Fibroblast of the conjunctiva (primary cell): ENCODE results near the gene POP7.

Experiments used
- DNase-seq: peaks from one replicate; pipeline ENCODE4 v3.0.0-alpha.2; 2010; ENCODE audit warnings: low read depth

The POP7 gene

GRCh38 chr7:100679129-100679926, 26.6 kb upstream of the POP7 start:
- DNase-seq: no peak

- peak; percentile 41 for DNase-seq
These were observed 25.9 kb upstream of the POP7 start for GRCh38 chr7:100679927-100680575.

DNA sequence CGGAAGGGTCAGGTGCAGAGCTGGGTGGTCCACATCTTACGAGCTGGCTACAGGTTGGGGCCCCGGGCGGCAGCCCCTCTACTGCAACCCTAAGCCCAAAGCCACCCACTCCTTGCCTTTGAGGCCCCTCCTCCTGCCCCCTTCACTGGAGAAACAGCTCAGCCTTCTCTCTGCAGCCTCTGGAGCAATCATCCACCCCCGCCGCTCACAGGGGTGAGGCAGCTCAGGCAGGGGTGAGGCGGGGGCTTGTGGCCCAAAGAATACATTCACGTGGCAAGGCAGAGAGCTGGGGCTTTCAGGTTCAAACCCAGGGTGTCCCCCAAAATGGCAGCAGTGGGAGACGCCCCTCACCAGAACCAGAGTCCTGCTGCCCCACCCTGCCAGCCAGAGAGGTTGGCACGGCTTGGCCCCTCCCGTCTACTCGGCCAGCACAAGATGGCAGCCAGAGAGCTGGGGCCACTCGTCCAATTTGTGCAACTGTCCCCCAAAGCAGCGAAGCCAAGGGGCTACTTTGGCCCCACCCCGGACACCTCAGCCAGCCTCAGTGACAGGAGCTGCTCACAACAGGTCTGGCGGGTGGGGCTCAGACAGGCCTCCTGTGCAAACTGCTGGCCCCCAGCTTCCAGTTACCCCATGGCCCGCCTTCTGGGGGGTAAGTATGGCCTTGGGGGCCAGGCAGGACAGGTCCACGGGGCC, 25.2 kb upstream of the POP7 start:
- DNase-seq: no peak

DNA sequence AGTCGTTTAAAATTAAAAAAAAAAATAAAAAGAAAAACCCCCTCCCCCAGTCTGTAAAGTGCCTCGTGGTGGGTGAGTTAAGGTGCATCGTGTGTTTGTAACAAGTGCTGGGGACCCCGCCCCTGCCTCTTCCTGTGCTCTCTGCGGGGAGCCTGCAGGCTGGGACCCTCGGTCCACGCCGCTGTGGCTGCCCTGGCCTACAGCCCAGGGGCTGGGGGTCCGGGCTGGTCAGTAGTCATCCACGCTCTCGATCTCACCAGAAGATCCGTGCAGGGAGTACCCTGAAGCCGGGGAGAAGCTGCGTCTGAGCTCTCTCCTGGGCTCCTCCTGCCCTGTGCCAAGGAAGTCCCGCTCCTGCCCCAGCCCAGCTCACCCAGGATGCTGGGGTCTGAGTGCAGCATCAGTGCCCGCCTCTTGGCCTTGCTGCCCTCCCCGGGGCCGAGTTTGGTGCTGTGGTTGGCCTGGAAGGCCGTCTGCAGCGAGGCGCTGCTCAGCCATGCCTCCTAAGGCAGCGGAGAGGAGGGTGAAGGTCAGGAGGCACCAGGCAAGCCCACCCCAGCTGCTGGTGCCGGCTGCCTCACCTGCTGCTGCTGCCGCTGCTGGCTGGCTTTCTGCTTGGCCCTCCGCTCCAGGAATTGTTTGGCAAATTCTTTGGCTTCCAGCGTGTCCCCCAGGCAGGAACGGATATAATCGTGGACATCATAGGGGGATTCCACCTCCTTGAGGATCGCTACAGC, 24.3 kb upstream of the POP7 start:
- no peak for DNase-seq

DNA sequence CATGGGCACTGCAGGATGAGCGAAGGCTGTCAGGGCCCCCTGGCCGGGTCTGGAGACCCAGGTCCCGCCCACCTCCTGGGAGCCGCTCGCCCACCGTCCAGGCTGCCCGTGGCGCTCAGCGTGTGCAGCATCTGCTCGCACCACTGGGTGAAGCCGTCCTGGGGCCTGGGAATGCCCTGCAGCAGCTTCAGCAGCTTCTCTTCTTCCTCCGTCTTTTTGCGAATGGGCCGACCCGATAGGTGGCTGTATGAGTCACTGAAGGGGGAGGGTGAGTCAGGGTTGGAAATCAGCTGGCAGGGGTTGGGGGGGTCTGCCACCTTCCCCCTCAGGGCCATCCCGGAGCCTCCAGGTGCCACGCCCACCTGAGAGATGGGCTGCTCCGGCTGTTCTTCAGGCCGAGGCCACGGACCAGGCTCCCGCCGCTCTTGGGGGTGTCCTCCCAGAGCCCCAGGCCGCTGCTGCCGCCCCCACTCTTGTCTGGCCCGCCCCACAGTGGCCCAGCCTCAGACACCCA, 23.6 kb upstream of the POP7 start:
- DNase-seq: no peak

DNA sequence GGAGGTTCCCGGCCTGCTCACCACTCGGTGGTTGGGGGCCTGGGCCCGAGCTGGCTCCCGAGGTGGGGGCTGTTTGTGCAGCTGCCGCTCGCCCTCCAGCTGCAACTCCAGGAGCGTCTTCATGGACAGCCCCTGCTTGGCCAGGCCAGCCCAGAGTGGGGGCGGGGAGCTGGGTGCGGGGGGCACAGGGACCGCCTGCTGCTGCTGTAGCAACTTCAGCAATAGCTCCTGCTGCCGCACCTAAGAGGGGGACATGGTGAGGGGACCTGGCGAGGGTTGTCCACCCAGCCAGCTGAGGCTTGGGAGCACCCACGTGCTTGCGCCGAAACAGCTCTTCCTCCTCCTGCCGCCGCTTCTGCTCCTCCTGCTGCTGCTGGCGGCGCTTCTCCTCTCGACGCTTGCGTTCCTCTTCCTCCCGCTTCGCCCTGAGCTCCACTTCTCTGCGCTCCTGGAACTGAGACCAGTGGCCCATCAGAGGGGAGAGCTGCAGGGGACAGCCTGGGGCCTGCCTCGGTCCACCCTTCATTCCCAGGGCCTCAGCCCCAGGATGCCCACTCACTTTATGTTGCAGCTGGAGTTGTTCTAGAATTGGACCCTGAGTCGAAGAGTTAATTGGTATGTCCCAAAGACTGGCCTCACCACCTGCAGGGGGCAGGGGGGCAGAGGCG, 22.8 kb upstream of the POP7 start:
- DNase-seq: no peak

DNA sequence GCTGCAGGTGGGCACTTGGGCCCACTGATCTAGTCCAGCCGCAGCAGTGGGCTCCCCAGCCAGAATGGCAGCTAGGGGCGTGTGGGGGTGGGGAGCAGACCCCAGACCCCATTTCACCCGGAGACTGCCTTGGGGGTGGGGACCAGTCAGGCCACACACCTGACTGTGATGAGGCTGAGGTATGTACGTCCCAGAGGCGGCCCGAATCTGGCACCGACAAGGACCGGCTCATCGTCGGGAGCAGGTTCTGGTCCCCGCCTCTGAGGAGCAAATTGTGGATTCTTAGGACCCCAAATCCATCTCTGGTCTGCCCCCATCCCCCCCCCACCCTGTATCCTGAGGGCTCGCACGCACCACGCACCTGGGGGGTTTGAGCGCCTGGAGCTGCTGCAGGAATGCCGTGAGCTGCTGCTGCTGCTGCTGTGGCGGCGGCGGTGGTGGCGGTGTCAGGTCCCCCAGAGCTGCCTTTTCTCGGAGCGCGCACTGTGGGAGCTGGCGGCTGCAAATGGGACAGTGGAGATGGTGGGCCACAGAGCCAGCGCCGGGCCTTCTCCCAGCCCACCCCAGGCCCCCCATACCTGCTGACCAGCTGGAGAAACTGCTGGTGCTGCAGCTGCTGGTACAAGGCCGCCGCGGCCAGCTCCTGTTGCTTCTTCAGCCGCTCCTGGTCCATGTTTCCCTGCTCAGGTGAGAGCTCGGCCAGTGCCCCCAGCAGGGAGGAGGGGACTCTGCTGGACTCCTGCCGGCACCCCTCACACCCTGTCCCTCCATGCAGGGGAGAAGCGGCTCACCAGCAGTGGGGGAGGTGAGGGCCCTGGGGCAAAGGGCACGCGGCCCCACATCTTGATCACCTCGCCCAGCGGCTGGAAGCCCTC, 22.0 kb upstream of the POP7 start:
- no peak for DNase-seq

DNA sequence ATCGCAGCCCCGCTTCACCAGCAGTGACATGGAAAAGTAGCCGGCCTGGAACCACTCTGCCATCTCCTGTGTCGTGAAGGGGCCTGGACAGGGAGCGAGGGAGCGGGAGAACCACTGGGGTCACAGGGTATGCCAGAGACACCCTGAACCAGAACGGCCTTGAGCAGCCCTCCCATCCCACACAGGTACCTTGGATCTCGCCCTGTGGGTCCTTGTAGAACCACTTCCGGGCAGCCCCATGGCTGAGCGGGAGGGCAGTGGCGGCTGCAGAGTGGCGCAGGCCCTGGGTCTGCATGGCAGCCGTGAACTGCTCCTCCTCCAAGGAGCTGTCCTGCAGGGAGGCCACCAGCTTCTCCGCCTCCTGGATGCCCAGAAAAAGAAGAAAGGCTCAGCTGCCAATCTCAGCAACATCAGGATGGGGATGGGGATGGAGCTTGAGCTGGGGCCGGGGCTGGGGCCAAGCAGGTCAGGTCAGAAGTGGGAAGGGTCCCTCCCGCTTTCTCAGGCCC, 21.3 kb upstream of the POP7 start:
- no peak for DNase-seq

DNA sequence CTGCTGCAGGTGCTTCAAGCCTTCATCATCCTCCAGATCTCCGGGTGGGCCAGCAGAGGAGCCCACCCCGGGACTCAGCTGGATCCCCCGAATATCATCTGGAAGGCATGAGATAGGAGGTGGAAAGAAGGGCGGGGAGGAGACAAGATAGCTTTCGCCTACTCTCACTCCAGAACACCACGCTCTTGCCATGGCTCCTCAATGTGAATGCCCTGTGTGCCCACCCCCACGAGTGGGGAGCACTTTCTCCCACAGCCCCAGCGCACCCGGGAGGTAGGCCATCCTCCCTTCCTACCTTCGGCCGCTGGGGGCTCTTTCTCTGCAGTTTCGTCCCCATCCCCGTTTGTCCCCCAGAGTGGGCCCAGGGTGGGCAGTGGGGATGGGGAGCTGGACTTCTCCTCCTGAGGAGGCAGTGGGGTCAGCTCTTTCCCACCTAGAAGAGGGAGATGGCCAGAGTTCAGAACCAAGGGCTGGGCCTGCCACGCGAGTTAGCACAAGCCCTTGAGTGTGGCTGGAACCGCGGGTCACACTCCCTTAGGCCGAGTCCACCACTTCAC, 20.8 kb upstream of the POP7 start:
- DNase-seq: no peak

DNA sequence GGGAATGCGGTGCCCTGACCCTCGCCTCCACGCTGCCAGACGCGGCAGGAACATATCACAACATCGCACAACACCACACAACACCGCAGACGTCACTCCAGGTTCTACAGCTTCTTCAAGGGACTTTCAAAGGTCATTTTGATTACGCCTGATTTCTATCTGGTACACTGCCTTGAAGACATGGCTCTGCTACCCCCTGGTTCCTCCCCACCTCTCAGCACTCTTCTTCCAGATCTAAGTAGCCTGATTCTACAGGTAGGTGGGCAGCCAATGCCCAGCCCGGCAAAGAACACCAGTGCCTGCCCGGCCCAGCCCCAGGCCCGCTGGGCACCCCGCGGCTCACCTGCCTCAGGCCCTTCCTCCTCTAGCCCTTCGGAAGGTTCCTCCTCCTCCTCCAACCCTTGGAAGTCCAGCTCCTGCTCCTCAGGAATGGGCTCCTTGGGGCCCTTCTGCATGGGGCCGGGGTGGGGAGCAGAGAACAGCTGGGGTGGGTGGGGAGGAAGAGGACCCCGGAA, 20.2 kb upstream of the POP7 start:
- DNase-seq: no peak

DNA sequence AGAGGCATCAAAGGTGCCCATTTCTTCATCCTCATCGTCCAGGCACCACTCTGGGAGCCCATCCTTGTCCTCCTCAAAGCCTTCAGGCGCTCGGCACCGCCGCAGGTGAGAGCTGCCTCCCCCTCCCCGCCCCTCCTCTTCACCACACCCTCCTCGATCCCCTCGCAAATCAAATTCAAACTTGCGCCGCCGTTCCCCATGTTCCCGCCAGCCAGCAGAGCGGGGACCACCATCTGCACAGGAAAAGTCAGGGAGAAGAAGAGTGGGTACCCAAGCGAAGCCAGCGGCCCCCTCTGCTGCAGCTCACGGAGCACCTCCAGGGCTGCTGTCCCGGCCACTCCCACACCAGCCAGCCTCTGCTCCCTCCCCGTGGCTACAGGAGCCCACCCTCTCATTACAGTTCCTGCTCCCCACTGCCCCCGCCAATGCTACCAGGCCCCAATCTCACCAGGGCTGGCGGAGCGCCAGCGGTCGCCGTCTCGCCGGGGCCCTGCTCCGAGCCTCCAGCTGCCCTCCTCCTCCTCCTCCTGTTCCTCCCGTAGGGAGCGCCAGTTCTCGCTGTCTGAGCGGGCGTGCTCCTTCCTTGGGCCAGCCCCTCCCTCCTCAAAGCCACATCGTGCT, 19.6 kb upstream of the POP7 start:
- no peak for DNase-seq

DNA sequence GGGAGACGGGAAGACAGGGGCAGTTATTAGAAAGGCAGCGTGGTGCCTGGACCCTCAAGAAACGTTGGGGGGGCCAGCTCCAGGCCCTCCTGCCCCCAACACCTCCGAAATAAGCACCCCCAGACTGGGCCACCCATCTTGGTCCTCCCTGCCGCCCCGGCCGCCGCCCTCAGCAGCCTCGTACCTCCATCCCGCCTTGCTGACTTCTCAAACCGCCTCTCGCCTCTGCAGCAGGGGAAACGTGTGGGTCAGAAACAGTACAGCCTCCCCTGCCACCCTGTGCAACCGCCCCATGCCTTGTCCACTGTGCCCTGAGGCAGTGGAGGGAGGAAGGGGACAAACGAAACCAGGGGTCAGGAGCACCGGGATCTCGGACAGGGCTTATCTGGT, 19.1 kb upstream of the POP7 start:
- DNase-seq: no peak

- no peak for DNase-seq
These were observed 18.7 kb upstream of the POP7 start for GRCh38 chr7:100687261-100687660.

GRCh38 chr7:100687751-100688300, 18.1 kb upstream of the POP7 start:
- no peak for DNase-seq

GRCh38 chr7:100688326-100688860, 17.5 kb upstream of the POP7 start:
- no peak for DNase-seq

DNA sequence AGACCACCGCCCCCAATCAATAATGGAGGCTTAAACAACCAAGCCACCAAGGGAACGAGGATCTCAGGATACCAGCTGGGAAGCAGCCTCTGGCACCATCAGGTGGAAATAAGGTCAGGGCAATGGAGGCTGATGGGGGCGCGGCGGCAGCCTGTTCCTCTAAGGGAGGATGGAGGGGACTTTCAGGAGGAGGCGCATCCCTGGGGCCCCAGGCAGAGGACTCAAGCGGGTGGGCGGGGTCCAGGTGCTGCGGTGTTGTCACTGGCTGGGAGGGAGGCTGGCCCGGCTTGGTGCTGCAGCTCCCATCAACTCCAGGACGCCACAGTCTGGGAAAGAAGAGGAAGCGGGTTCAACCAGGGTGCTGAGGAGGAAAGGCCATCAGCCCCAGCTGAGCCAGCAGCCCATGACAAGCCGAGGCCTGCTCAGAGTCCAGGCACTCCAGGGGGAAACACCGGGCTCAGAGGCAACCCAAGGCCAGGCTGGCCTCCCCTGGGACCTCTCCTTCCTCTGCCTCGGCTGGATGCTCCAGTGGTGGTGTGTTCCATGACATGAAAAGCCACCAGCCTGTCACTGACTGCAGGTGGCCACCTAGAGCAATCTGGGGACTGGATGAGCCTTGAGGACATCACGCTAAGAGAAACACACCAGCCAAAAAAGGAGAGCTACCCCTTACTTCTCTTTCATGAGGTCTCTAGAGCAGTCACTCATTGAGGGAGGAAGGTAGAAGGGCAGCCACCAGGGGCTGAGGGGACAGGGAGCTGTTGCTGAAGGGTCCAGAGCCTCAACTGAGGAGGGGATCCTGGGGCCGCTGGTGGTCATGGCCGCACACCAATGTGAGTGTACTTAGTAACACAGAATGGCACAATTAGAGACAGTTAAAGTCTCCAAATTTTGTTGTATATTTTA, 16.4 kb upstream of the POP7 start:
- no peak for DNase-seq

DNA sequence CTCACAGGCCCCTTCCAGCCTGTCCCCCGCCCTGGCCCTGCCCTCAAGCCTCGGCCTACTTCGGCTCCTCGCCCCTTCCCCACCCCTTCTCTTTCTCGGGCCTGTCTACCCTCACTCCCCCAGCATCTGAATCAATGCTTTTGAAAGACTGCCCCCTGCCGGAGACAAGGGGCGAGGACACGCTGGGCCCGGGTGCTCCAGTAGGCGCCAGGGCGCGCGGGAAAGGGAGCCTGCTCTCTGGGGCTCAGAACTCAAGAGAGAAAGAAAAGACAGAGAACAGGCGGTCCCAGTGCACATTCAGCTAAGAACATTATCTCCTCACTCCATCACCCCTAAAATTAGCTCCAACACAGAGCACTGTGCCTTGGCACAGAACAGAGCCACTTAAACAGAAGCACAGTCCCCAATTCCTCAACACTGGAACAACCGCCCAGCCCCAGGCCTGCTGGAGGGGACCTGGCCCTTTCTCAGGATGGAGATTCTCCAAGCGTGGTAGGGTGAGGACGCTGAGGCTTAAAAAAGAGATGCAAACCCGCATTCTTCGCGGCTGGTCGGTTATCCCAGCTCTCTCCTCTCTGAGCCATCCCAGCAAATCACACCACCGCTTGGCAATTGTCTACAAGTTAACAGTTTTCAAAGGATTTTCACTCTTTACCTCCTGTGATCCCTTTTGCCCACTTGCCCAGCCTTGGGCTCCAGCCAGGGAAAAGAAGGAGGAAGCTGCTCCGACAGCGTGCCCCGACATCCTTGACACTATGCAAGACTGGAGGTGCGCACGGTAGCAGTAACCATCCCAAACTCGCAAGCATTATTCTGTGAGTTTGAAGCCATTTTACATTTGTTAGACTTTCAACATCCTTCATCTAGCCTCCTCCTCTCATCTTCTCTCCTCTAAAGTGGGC, 14.0 kb upstream of the POP7 start:
- peak; percentile 48 for DNase-seq
